ENCODE data around the gene PBRM1. TPM values are rescaled to one million over a fixed set of nuclear protein-coding genes. Genes with fewer than 3 reads are reported as not detected.

PBRM1 gene
- total RNA-seq, 3 donors from 2014 or later = 55.9 to 65.2 (median 64.4) TPM

DNA sequence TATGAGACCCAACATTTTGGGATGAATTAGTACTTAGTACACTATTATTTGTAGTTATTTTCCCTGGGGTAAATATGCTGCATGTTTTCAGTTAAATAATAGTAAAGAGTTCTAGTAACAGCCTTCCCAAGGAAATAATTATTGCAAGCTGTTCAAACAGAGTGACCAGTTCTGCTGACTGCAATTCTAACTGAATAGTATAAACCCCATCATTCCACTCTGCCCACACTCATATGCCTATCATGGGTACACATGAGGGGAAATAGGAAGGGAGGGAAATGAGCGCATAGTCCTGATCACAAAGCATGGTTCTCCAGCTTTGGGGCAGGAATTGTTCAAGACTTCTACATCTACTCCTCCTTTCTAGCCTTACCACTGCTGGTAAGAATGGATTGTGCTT, 130.7 kb downstream of the PBRM1 start:
- Mint-ChIP-seq H3K27me3 (ENCODE audit: low read depth) (no peaks in the 10 kb centered on the region), H3K4me1 (ENCODE audit: low read depth) (no peaks in the 10 kb centered on the region), H3K4me3 (no peak overlapping the region), H3K9me3 (no peaks in the 10 kb centered on the region), H3K36me3 (ENCODE audit: insufficient read depth) (peaks cover 32% of the 10 kb centered on the region)
- DNase-seq = no peak
- ATAC-seq = no peak

DNA sequence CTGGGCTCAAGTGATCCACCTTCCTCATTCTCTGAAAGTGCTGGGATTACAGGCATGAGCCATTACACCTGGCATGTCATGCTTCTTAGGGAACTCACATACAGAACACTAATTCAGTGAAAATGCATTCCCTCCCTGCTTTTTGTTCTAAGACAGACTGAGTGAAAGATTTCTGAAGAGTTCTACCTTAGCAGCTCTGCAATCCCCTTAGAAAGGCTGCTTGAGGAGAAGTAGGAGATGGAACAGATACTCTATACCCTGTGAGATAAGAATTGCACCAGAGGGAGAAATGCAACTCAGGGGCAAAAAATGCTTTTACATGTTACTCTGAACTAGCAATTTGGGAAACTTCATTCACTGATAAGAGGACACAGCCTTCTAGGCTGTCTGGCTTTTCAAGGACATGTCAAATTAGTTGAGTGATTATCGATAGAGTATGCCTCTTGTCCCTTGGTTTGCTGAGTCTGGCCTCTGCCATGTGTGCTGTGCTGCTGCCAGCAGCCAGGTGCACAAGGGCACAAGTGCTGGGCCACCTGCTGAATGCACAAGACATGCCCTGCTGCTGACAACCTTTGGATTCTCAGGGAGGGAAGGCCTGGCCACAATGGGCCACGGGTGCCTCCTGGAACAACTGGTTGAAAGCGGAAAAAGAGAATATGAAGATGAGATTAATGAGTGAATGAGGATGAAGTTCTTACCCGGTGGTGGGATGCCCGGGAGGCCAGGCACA, 131.5 kb downstream of the PBRM1 start:
- Mint-ChIP-seq H3K4me1 (ENCODE audit: low read depth) (no peaks in the 10 kb centered on the region), H3K36me3 (ENCODE audit: insufficient read depth) (peaks cover 31% of the 10 kb centered on the region)

DNA sequence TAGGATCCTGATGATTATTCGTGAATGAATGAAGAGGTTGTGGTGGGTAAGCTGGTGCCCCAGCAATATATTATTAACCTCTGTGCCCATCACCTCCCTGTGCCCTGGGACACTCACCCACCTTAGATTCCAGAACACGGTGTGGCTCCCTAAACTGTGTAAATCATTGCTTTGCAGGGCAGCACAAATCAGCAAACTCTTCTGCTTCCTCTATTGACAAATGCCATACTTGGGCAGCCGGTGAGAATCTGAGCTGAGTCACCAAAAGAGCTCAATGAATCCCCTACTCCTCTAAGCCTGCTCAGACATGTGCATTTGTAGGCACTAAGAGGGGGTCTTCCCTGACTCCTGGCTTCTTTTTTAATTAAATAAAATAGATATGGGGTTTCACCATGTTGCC, 133.6 kb downstream of the PBRM1 start:
- DNase-seq = no peak
- ATAC-seq = no peak
- Mint-ChIP-seq H3K9me3 (no peaks in the 10 kb centered on the region), H3K4me3 (no peak overlapping the region), H3K27me3 (ENCODE audit: low read depth) (no peaks in the 10 kb centered on the region), H3K4me1 (ENCODE audit: low read depth) (no peaks in the 10 kb centered on the region), H3K36me3 (ENCODE audit: insufficient read depth) (peaks cover 30% of the 10 kb centered on the region)

More for the DNA sequence above, 131.5 kb downstream of the PBRM1 start:
- Mint-ChIP-seq H3K27me3 (ENCODE audit: low read depth) (no peaks in the 10 kb centered on the region), H3K9me3 (no peaks in the 10 kb centered on the region), H3K4me3 (no peak overlapping the region)
- DNase-seq = no peak
- ATAC-seq = no peak

DNA sequence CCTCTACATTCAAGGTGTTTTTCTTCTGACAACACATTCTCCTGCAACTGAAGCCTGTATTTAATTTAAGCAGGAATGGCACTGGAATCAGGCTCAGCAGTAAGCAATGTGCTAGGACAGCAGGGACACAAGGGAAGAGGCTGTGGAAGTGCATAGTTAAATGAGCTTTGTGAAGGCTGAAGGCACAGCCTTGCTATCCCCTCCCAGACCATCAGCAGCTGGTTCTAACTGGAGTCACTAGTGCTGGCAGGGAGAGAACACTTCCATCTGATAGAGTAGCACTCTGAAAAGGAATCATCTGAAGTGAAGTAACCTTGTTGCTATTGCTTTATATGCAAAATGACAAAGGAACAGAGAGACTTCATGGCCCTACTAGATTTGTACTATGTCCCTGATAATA, 134.6 kb downstream of the PBRM1 start:
- H3K4me3 Mint-ChIP-seq = no peak overlapping the region
- H3K36me3 Mint-ChIP-seq (ENCODE audit: insufficient read depth) = peaks cover 31% of the 10 kb centered on the region
- no peaks in the 10 kb centered on the region for H3K27me3 Mint-ChIP-seq (ENCODE audit: low read depth)
- ATAC-seq (no peak), DNase-seq (no peak)
- H3K4me1 Mint-ChIP-seq (ENCODE audit: low read depth) = no peaks in the 10 kb centered on the region
- H3K9me3 Mint-ChIP-seq = no peaks in the 10 kb centered on the region

DNA sequence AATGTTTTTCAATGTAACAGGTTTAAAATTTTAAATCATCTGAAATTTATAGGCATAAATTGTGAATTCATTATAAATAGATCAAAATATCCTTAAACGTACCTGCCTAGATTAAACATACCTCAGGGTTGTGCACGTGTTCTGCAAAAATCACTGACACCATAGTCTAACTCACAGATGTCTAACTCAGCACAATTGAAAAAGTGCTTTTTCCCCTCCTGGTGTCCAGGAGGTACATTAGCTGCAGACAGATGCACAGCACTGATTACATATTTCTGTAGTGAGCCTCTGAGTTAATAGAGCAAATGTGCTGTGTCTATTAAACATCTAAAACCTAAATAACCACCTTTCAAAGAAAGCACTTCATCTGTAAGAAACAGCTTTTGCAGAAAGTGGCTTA, 138.6 kb downstream of the PBRM1 start:
- Mint-ChIP-seq H3K4me1 (ENCODE audit: low read depth) (peaks cover 2% of the 10 kb centered on the region), H3K9me3 (no peaks in the 10 kb centered on the region), H3K36me3 (ENCODE audit: insufficient read depth) (peaks cover 23% of the 10 kb centered on the region), H3K4me3 (no peak overlapping the region), H3K27me3 (ENCODE audit: low read depth) (no peaks in the 10 kb centered on the region)
- no peak for ATAC-seq
- DNase-seq = no peak

DNA sequence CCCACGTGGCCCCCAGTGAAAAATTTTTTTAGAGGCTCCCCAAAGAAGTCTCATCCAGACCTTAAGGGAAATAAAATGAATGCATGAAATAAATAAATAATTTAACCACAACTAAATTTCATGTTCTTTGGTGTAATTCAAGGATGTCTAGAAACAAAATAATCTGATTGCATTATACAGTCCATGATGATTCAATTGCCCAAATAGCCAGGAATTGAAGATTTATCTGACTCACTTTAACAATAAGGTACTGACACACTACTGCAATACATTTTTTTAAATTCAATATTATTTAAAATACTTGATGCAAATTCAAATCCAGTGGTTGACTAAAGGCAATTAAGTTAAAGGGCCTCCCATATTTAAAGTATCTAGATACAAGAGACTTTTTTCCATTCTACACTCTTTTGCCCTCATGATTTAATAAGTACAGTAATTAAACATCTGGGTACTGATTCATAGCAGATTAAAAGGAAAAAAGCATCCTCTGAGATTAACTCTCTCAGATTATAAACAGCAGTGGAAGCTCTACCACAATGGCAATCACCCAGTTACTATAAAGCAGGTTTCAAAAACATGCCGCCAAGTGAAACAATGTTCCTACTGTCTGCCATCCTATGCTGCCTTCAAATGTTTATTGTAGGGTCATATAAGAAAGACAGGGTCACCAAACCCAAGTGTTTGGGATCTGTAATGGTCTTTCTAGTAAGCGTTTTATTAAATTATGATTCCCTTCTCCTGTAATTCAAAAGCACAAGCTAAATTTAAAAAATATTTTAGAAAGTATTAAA, 139.4 kb downstream of the PBRM1 start:
- Mint-ChIP-seq H3K27me3 (ENCODE audit: low read depth) (no peaks in the 10 kb centered on the region), H3K4me1 (ENCODE audit: low read depth) (peaks cover 2% of the 10 kb centered on the region), H3K4me3 (no peak overlapping the region)

GRCh38 chr3:52544937-52545336, 140.8 kb downstream of the PBRM1 start:
- Mint-ChIP-seq H3K4me1 (ENCODE audit: low read depth) (peaks cover 6% of the 10 kb centered on the region), H3K4me3 (no peak overlapping the region), H3K27me3 (ENCODE audit: low read depth) (no peaks in the 10 kb centered on the region), H3K9me3 (no peaks in the 10 kb centered on the region), H3K36me3 (ENCODE audit: insufficient read depth) (peaks cover 21% of the 10 kb centered on the region)
- ATAC-seq (no peak), DNase-seq (no peak)

More for the DNA sequence above, 139.4 kb downstream of the PBRM1 start:
- no peak for ATAC-seq
- Mint-ChIP-seq H3K36me3 (ENCODE audit: insufficient read depth) (peaks cover 21% of the 10 kb centered on the region), H3K9me3 (no peaks in the 10 kb centered on the region)
- DNase-seq = no peak

GRCh38 chr3:52541050-52541449, 144.7 kb downstream of the PBRM1 start:
- Mint-ChIP-seq H3K9me3 (no peaks in the 10 kb centered on the region), H3K36me3 (ENCODE audit: insufficient read depth) (peaks cover 29% of the 10 kb centered on the region), H3K27me3 (ENCODE audit: low read depth) (no peaks in the 10 kb centered on the region), H3K4me3 (no peak overlapping the region), H3K4me1 (ENCODE audit: low read depth) (peaks cover 37% of the 10 kb centered on the region)
- DNase-seq (no peak), ATAC-seq (no peak)

DNA sequence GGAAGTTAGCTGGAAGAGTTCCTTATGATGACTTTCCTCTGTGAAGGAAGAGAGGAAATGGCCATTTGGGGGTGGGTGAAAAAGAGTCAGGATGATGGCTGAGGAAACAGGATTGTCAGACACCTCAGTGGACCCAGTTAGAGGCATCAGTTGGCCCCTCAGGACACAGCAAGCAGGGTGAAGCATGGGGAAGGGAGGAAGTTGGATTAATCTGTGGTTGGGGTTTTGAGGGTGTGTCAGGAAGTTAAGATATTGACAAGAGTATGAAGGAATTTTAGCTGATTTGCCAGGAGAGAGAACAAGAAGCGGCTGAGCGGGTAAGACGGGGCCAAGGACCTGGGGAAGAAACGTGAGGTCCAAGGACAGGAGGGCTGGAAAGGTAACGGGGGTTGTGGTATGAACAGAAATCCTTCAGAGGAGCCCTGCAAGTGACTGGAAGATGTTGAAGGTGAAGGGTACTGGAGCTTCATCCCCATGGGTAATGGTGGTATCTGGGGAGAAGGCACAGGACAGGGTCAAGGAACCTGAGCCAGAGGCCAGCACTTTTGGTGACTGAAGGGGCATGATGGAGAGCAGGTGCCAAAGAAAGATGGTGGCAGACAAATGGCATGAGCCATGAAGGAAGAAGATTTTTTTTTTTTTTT, 146.6 kb downstream of the PBRM1 start:
- Mint-ChIP-seq H3K4me1 (ENCODE audit: low read depth) (peaks cover 43% of the 10 kb centered on the region), H3K4me3 (peak overlapping the region; percentile 98), H3K36me3 (ENCODE audit: insufficient read depth) (peaks cover 27% of the 10 kb centered on the region), H3K27me3 (ENCODE audit: low read depth) (no peaks in the 10 kb centered on the region), H3K9me3 (no peaks in the 10 kb centered on the region)
- ATAC-seq (no peak), DNase-seq (no peak)

GRCh38 chr3:52537726-52538421, 147.8 kb downstream of the PBRM1 start:
- no peak for DNase-seq
- Mint-ChIP-seq H3K9me3 (no peaks in the 10 kb centered on the region), H3K4me3 (peak overlapping the region; percentile 98), H3K4me1 (ENCODE audit: low read depth) (peaks cover 43% of the 10 kb centered on the region), H3K27me3 (ENCODE audit: low read depth) (no peaks in the 10 kb centered on the region), H3K36me3 (ENCODE audit: insufficient read depth) (peaks cover 27% of the 10 kb centered on the region)
- ATAC-seq = no peak

GRCh38 chr3:52537165-52537620, 148.5 kb downstream of the PBRM1 start:
- DNase-seq (no peak), ATAC-seq (no peak)
- H3K27me3 Mint-ChIP-seq (ENCODE audit: low read depth) = no peaks in the 10 kb centered on the region
- peaks cover 48% of the 10 kb centered on the region for H3K4me1 Mint-ChIP-seq (ENCODE audit: low read depth)
- H3K36me3 Mint-ChIP-seq (ENCODE audit: insufficient read depth) = peaks cover 27% of the 10 kb centered on the region
- peak overlapping the region; percentile 98 for H3K4me3 Mint-ChIP-seq
- H3K9me3 Mint-ChIP-seq = no peaks in the 10 kb centered on the region

- H3K4me3 Mint-ChIP-seq = peak within 1 kb of the TSS; percentile 98
- no peaks in the 10 kb centered on the region for H3K27me3 Mint-ChIP-seq (ENCODE audit: low read depth)
- ATAC-seq (peak; percentile 88 to 89), DNase-seq (peak; percentile 96)
- peaks cover 27% of the 10 kb centered on the region for H3K36me3 Mint-ChIP-seq (ENCODE audit: insufficient read depth)
- no peaks in the 10 kb centered on the region for H3K9me3 Mint-ChIP-seq
- H3K4me1 Mint-ChIP-seq (ENCODE audit: low read depth) = peaks cover 48% of the 10 kb centered on the region
Measured at GRCh38 chr3:52536369-52537164, 149.1 kb downstream of the PBRM1 start, which contains the start of gene UQCC5. Gene UQCC5, plus strand, starts transcription at chr3:52536605. Its CDS starts 151 bp downstream, at chr3:52536756.

DNA sequence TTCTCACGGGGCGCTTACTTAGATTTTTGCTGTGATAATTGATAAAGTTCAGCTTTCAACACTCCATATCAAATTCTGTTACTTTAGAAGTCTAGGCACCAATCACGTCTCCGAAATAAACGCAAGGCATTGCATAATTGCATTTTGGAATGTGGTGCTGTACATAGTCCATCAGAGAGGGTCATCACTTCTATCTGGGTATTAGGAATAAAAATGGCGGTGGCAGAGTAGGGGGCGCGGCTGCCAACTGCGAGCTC, 149.7 kb downstream of the PBRM1 start:
- H3K4me3 Mint-ChIP-seq = peak overlapping the region; percentile 98
- no peaks in the 10 kb centered on the region for H3K9me3 Mint-ChIP-seq
- peaks cover 47% of the 10 kb centered on the region for H3K4me1 Mint-ChIP-seq (ENCODE audit: low read depth)
- DNase-seq = no peak
- H3K36me3 Mint-ChIP-seq (ENCODE audit: insufficient read depth) = peaks cover 24% of the 10 kb centered on the region
- ATAC-seq = no peak
- H3K27me3 Mint-ChIP-seq (ENCODE audit: low read depth) = no peaks in the 10 kb centered on the region

All from activated T-cell treated with anti-CD3 and anti-CD28 coated beads, Interleukin-2, amount 50 U/mL, for 4 hours (primary cell).